Astrocyte (in vitro differentiated cells and primary cell): ENCODE data around the gene ELP6. TPM values are rescaled to one million over a fixed set of nuclear protein-coding genes. Genes with fewer than 3 reads are reported as not detected.
"Not testable (repeated sequence)": the region's sequence is repeated elsewhere in the genome, so short reads cannot be mapped to it uniquely, and the experiment has no call there.

Experiments used
- DNase-seq: peaks from one replicate; pipeline ENCODE4 v3.0.0-alpha.2; 2010; ENCODE audit warnings: low read depth
- FAIRE-seq: peaks from 2 replicates; lab custom pipeline; 2011; peaks lifted over from hg19 to GRCh38; lab: Jason Lieb, UNC
- H2AFZ ChIP-seq: 2 replicates; pipeline ENCODE4 v1.6.0; 2012; ENCODE audit warnings: low read depth, low read length, inconsistent platforms
- H3K27ac ChIP-seq: 2 replicates; pipeline ENCODE4 v1.5.1; 2011; ENCODE audit warnings: low read depth, low read length, inconsistent platforms
- H3K27me3 ChIP-seq: 2 replicates; pipeline ENCODE4 v1.6.0; 2011; ENCODE audit warnings: low read length, inconsistent platforms; ENCODE audit not compliant: insufficient read depth
- H3K36me3 ChIP-seq: 2 replicates; pipeline ENCODE4 v1.5.1; 2011; ENCODE audit warnings: low read length, inconsistent platforms; ENCODE audit not compliant: insufficient read depth
- H3K4me1 ChIP-seq: 2 replicates; pipeline ENCODE4 v1.5.1; 2011; ENCODE audit warnings: low read length, inconsistent platforms; ENCODE audit not compliant: insufficient read depth
- H3K4me2 ChIP-seq: 2 replicates; pipeline ENCODE4 v1.6.0; 2012; ENCODE audit warnings: low read length, inconsistent platforms
- H3K4me3 ChIP-seq: 2 replicates; pipeline ENCODE4 v1.5.1; 2011; ENCODE audit warnings: low read depth, mild to moderate bottlenecking, low read length, inconsistent platforms; ENCODE audit not compliant: insufficient read depth
- H3K79me2 ChIP-seq: 2 replicates; pipeline ENCODE4 v1.6.0; 2012; ENCODE audit warnings: mild to moderate bottlenecking, low read length, inconsistent platforms; ENCODE audit not compliant: insufficient read depth
- H3K9ac ChIP-seq: 2 replicates; pipeline ENCODE4 v1.6.0; 2012; ENCODE audit warnings: mild to moderate bottlenecking, low read length, inconsistent platforms
- H3K9me3 ChIP-seq: 2 replicates; pipeline ENCODE4 v1.5.1; 2012; ENCODE audit warnings: low read depth, mild to moderate bottlenecking, low read length, inconsistent platforms; ENCODE audit not compliant: insufficient read depth
- H4K20me1 ChIP-seq: 2 replicates; pipeline ENCODE4 v1.6.0; 2012; ENCODE audit warnings: low read length, inconsistent platforms; ENCODE audit not compliant: insufficient read depth
- H3K27ac Mint-ChIP-seq: one replicate; pipeline ENCODE4 v1.8.0; 2021; ENCODE audit warnings: mild to moderate bottlenecking, mixed read lengths; ENCODE audit not compliant: unreplicated experiment
- H3K27me3 Mint-ChIP-seq: one replicate; pipeline ENCODE4 v1.8.0; 2021; ENCODE audit warnings: low read depth, mixed read lengths; ENCODE audit not compliant: unreplicated experiment
- H3K36me3 Mint-ChIP-seq: one replicate; pipeline ENCODE4 v1.8.0; 2021; ENCODE audit warnings: low read depth, mixed read lengths; ENCODE audit not compliant: unreplicated experiment
- H3K4me1 Mint-ChIP-seq: one replicate; pipeline ENCODE4 v1.8.0; 2021; ENCODE audit warnings: low read depth, mixed read lengths; ENCODE audit not compliant: unreplicated experiment
- H3K4me3 Mint-ChIP-seq: one replicate; pipeline ENCODE4 v1.8.0; 2021; ENCODE audit warnings: mild to moderate bottlenecking, moderate library complexity, mixed read lengths; ENCODE audit not compliant: unreplicated experiment
- H3K9me3 Mint-ChIP-seq: one replicate; pipeline ENCODE4 v1.8.0; 2021; ENCODE audit warnings: mild to moderate bottlenecking, mixed read lengths; ENCODE audit not compliant: unreplicated experiment
- CTCF ChIP-seq: IDR thresholded peaks from 2 replicates; pipeline ENCODE4 v1.5.1; 2011; ENCODE audit warnings: low read depth, mild to moderate bottlenecking, inconsistent platforms, low read length, moderate library complexity; ENCODE audit not compliant: insufficient read depth
- EZH2 ChIP-seq: IDR thresholded peaks from 2 replicates; pipeline ENCODE4 v1.6.1; 2012; ENCODE audit warnings: mild to moderate bottlenecking, low read length, inconsistent platforms; ENCODE audit not compliant: insufficient read depth
- total RNA-seq: library from RNA; stranded (reverse); gene quantifications from 2 replicates; pipeline ENCODE4 v1.2.1, GENCODE V29; 2021

ELP6 gene
- total RNA-seq, 1 donor from 2014 or later: 27.6 TPM

GRCh38 chr3:47482366-47482765, 31.1 kb downstream of the ELP6 start:
- no peak overlapping the region for H3K27ac Mint-ChIP-seq

GRCh38 chr3:47481763-47482162, 31.7 kb downstream of the ELP6 start:
- not testable (repeated sequence) for H3K79me2 ChIP-seq, H3K9me3 ChIP-seq, H2AFZ ChIP-seq, H3K36me3 Mint-ChIP-seq, H3K4me3 ChIP-seq, H3K4me1 Mint-ChIP-seq, H3K4me2 ChIP-seq, H3K27ac Mint-ChIP-seq, H3K4me3 Mint-ChIP-seq, H3K27me3 Mint-ChIP-seq, H4K20me1 ChIP-seq, H3K27me3 ChIP-seq, FAIRE-seq, H3K9ac ChIP-seq, H3K4me1 ChIP-seq, H3K9me3 Mint-ChIP-seq, H3K27ac ChIP-seq, H3K36me3 ChIP-seq, DNase-seq

More at GRCh38 chr3:47482366-47482765, 31.1 kb downstream of the ELP6 start:
- H3K36me3 Mint-ChIP-seq: peaks cover 3% of the 10 kb centered on the region
- no peaks in the 10 kb centered on the region for H3K27me3 Mint-ChIP-seq
- no peak overlapping the region for H3K4me3 Mint-ChIP-seq
- H3K9me3 Mint-ChIP-seq: no peaks in the 10 kb centered on the region
- Histone ChIP-seq H3K4me3 (no peak overlapping the region), H3K4me1 (no peaks in the 10 kb centered on the region), H3K27ac (no peak overlapping the region), H3K79me2 (no peaks in the 10 kb centered on the region), H3K9ac (no peak overlapping the region), H4K20me1 (no peaks in the 10 kb centered on the region), H3K4me2 (no peak overlapping the region), H3K27me3 (no peaks in the 10 kb centered on the region), H3K36me3 (no peaks in the 10 kb centered on the region), H2AFZ (no peak overlapping the region), H3K9me3 (no peaks in the 10 kb centered on the region)
- no peaks in the 10 kb centered on the region for H3K4me1 Mint-ChIP-seq
- no peak for FAIRE-seq
- TF ChIP-seq EZH2 (no peak), CTCF (no peak)
- DNase-seq: no peak

GRCh38 chr3:47480267-47480666, 33.2 kb downstream of the ELP6 start:
- not testable (repeated sequence) for H3K9me3 ChIP-seq, H3K36me3 Mint-ChIP-seq, H3K4me1 Mint-ChIP-seq, H3K4me2 ChIP-seq, H3K27me3 ChIP-seq, H3K79me2 ChIP-seq, H3K27ac Mint-ChIP-seq, H3K36me3 ChIP-seq, H3K4me3 ChIP-seq, DNase-seq, H4K20me1 ChIP-seq, H2AFZ ChIP-seq, H3K4me3 Mint-ChIP-seq, H3K4me1 ChIP-seq, FAIRE-seq, H3K27me3 Mint-ChIP-seq, H3K27ac ChIP-seq, H3K9me3 Mint-ChIP-seq, H3K9ac ChIP-seq

GRCh38 chr3:47479826-47480160, 33.7 kb downstream of the ELP6 start:
- Mint-ChIP-seq H3K27me3 (no peaks in the 10 kb centered on the region), H3K9me3 (no peaks in the 10 kb centered on the region), H3K36me3 (no peaks in the 10 kb centered on the region), H3K4me1 (no peaks in the 10 kb centered on the region), H3K4me3 (no peak overlapping the region), H3K27ac (no peak overlapping the region)
- Histone ChIP-seq H3K4me1 (no peaks in the 10 kb centered on the region), H3K79me2 (peaks cover 7% of the 10 kb centered on the region), H3K9me3 (no peaks in the 10 kb centered on the region), H2AFZ (no peak overlapping the region), H3K4me2 (no peak overlapping the region), H4K20me1 (peaks cover 5% of the 10 kb centered on the region), H3K27me3 (no peaks in the 10 kb centered on the region), H3K36me3 (no peaks in the 10 kb centered on the region), H3K27ac (no peak overlapping the region), H3K9ac (no peak overlapping the region), H3K4me3 (no peak overlapping the region)
- no peak for DNase-seq
- TF ChIP-seq CTCF (no peak), EZH2 (no peak)
- no peak for FAIRE-seq
